HG02678 (cell line): ENCODE measurements around the gene EIF4H.
"Not testable (repeated sequence)": the region's sequence is repeated elsewhere in the genome, so short reads cannot be mapped to it uniquely, and the experiment has no call there.

Experiments used
- ATAC-seq: cut with Tn5 transposase; IDR thresholded peaks from one replicate; pipeline ENCODE4 v1.9.1; 2021; ENCODE audit warnings: mild to moderate bottlenecking, moderate library complexity; ENCODE audit not compliant: unreplicated experiment

EIF4H gene

DNA sequence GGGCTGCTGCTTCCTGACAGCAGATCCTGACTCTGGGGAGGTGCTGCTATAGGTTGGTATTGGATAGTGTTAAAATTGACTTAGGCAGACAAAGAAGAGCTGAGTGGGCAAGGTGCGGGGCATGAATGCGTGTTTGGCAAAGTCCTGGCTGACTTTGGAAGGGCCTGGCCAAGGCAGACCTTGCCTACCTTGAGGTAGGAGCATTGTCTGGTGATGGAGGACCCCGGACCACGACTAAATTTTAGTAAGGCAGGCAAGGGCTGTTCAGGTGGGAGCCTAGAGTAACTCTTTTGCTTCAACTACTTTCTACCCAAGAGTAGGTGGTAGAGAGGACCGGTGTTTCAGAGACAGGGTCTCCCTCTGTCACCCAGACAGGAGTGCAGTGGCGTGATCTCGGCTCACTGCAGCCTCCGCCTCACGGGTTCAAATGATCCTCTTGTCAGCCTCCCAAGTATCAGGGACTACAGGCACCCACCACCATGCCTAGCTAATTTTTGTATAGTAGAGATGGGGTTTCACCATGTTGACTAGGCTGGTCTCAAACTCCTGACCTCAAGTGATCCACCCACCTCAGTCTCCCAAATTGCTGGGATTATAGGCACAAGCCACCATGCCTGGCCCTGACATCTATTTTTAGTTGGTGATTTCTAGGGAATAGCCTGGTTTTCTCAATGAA is 23.4 kb downstream of the EIF4H start:
- no peak for ATAC-seq

GRCh38 chr7:74199551-74200355 is 25.6 kb downstream of the EIF4H start:
- ATAC-seq, result no peak

DNA sequence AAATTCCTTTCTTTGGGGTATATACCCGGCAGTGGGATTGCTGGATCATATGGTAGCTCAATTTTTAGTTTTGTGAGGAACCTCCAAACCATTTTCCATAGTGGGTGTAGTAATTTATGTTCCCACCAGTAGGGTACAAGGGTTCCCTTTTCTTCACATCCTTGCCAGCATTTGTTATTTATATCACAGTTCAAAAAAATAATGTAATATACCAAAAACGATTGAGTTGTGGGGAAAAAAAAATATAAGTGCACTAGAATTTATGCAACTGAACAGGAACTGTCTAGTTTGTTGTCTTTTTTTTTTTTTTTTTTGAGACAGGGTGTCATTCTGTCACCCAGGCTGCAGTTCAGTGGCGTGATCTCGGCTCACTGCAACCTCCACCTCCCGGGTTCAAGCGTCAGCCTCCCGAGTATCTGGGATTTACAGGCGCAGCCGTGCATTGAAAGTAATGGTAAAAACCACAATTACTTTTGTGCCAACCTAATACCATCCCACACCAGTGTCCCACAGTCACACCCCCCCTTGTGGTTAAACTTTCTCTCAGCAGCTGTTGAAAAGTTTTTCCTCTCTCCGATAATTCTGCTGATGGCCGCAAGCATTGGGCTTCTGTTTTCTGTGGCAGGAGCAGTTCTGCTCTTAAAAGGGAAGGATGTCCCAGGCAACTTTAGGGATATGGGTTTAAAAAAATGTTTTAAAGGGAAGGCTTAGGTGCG is 28.8 kb downstream of the EIF4H start:
- ATAC-seq, result no peak

GRCh38 chr7:74203956-74204618 is 29.9 kb downstream of the EIF4H start:
- ATAC-seq, result no peak

DNA sequence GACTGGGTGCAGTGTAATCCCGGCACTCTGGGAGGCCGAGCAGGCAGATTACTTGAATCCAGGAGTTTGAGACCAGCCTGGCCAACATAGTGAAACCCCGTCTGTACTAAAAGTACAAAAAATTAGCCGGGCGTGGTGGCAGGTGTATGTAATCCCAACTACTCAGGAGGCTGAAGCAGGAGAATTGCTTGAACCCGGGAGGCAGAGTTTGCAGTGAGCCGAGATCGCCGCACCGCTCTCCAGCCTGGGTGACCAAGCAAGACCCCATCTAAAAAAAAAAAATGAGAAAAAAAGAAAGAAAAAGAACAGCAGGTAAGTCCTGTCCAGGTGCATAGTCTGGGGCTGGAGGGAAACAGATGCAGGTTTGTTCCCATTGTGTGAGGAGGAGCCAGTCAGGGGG is 31.9 kb downstream of the EIF4H start:
- not testable (repeated sequence) for ATAC-seq

- ATAC-seq, result no peak
Measured at GRCh38 chr7:74206589-74207120, 32.5 kb downstream of the EIF4H start.

GRCh38 chr7:74207586-74207985 is 33.4 kb downstream of the EIF4H start:
- ATAC-seq, result no peak

DNA sequence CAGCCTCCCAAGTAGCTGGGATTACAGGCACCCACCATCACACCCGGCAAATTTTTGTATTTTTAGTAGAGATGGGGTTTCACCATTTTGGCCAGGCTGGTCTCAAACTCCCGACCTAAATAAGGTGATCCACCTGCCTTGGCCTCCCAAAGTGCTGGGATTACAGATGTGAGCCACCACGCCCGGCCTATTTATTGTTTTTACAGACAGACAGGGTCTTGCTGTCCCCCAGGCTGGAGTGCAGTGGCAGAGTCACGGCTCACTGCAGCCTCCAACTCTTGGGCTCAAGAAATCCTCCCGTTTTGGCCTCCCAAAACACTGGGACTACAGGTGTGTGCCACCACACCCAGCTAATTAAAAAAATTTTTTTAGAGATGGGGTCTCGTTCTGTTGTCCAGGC is 34.1 kb downstream of the EIF4H start:
- not testable (repeated sequence) for ATAC-seq

DNA sequence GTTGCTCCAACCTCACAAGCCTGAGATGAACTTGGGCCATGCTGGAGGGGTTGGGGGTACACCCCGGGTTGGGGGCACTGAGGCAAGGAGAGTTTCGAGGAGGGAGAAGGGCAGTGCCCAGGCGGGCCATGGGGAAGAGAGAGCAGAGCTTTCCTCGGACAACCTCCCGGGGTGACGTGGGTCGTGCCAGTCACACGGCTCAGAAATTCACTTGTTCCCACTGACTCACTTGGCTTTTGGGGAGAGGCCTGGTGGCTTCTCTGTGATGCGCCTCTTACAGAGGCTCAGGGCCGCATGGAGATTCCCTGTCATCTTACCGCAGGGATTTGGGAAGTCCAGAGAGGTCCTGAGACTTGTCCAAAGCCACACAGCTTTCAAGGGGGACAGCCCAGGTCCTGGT is 38.5 kb downstream of the EIF4H start:
- ATAC-seq, result no peak

GRCh38 chr7:74214816-74215630 is 40.9 kb downstream of the EIF4H start:
- no peak for ATAC-seq

DNA sequence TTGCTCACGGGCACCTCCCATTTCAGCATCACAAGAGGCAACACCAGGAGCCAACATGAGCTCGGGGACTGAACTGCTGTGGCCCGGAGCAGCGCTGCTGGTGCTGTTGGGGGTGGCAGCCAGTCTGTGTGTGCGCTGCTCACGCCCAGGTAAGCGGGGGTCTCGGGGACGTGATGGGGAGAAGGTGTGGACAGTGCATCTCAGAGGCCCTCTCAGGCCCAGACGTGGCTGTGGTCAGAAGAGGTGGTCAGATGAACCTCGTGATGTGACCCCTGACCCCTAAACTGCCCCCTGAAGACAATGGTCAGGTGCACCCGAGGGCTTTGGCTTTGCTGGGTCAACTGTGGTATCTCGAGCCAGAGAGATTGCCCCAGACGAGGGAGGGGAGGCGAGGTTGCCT is 41.8 kb downstream of the EIF4H start:
- ATAC-seq, result no peak

GRCh38 chr7:74216361-74216761 is 42.2 kb downstream of the EIF4H start:
- ATAC-seq, result no peak

GRCh38 chr7:74217455-74218342 is 43.5 kb downstream of the EIF4H start:
- ATAC-seq, result peak; percentile 67

- ATAC-seq, result no peak
Measured at GRCh38 chr7:74218343-74218698, 44.2 kb downstream of the EIF4H start.

- ATAC-seq, result no peak
Measured at GRCh38 chr7:74219416-74219815, 45.3 kb downstream of the EIF4H start.

- no peak for ATAC-seq
Measured at GRCh38 chr7:74220229-74220628, 46.1 kb downstream of the EIF4H start.

- no peak for ATAC-seq
Measured at GRCh38 chr7:74221713-74222112, 47.6 kb downstream of the EIF4H start.

- ATAC-seq, result no peak
Measured at GRCh38 chr7:74222851-74223710, 48.9 kb downstream of the EIF4H start.
